ENCODE results near the gene ZBP1. TPM values are rescaled to one million over a fixed set of nuclear protein-coding genes. Genes with fewer than 3 reads are reported as not detected.

The ZBP1 gene
- total RNA-seq, 4 donors from 2014 or later: 0.28 to 0.84 (median 0.56) TPM; not detected in 1

- DNase-seq (ENCODE audit: low spot score): peak; percentile 68
- TF ChIP-seq CTCF (IDR thresholded peaks at IDR 0.05): no peak
- ATAC-seq (ENCODE audit: low FRiP score): peak; percentile 87
Measured at GRCh38 chr20:57560554-57561355, 59.5 kb downstream of the ZBP1 start, which contains the start of gene PCK1. PCK1 (plus strand) TSS chr20:57561110; CDS start chr20:57561412, 302 bp downstream.

GRCh38 chr20:57559658-57560553 lies 60.3 kb downstream of the ZBP1 start:
- TF ChIP-seq CTCF (IDR thresholded peaks at IDR 0.05): no peak
- ATAC-seq (ENCODE audit: low FRiP score) (no peak), DNase-seq (ENCODE audit: low spot score) (no peak)

GRCh38 chr20:57559289-57559634 lies 61.0 kb downstream of the ZBP1 start:
- TF ChIP-seq CTCF (IDR thresholded peaks at IDR 0.05): no peak
- ATAC-seq (ENCODE audit: low FRiP score) (no peak), DNase-seq (ENCODE audit: low spot score) (no peak)

- TF ChIP-seq CTCF (IDR thresholded peaks at IDR 0.05): no peak
- no peak for ATAC-seq (ENCODE audit: low FRiP score)
- no peak for DNase-seq (ENCODE audit: low spot score)
Measured at GRCh38 chr20:57558614-57559288, 61.5 kb downstream of the ZBP1 start.

- DNase-seq (ENCODE audit: low spot score): no peak
- ATAC-seq (ENCODE audit: low FRiP score): no peak
- no peak for TF ChIP-seq CTCF (IDR thresholded peaks at IDR 0.05)
Measured at GRCh38 chr20:57557926-57558613, 62.2 kb downstream of the ZBP1 start.

- ATAC-seq (ENCODE audit: low FRiP score) (no peak), DNase-seq (ENCODE audit: low spot score) (no peak)
- TF ChIP-seq CTCF (IDR thresholded peaks at IDR 0.05): no peak
Measured at GRCh38 chr20:57556980-57557274, 63.3 kb downstream of the ZBP1 start.
